MM.1S (cell line): Measurements from ENCODE around the gene ZNF598.

Source experiments
- DNase-seq: peaks from one replicate; pipeline ENCODE4 v3.0.0-alpha.2; 2015
- H2AFZ ChIP-seq: fragments of 300-600 bp; sonication (generic); 2 replicates; pipeline ENCODE4 v1.6.0; 2016; ENCODE audit warnings: antibody characterized with exemption, low read length
- H3F3A ChIP-seq: fragments of 300-600 bp; sonication (generic); 2 replicates; pipeline ENCODE4 v1.6.1; 2016; ENCODE audit warnings: mild to moderate bottlenecking, antibody characterized with exemption, low read length, moderate library complexity, mixed read lengths; ENCODE audit not compliant: insufficient read depth
- H3K27ac ChIP-seq: fragments of 300-600 bp; sonication (generic); 2 replicates; pipeline ENCODE4 v1.5.1; 2016; ENCODE audit warnings: mild to moderate bottlenecking, low read length
- H3K27me3 ChIP-seq: fragments of 300-600 bp; sonication (generic); replicated peaks from 2 replicates; pipeline ENCODE4 v1.6.0; 2016; ENCODE audit warnings: low read length; ENCODE audit not compliant: insufficient read depth
- H3K36me3 ChIP-seq: fragments of 300-600 bp; sonication (generic); replicated peaks from 2 replicates; pipeline ENCODE4 v1.6.1; 2016; ENCODE audit warnings: mild to moderate bottlenecking, low read length, mixed read lengths; ENCODE audit not compliant: insufficient read depth
- H3K4me1 ChIP-seq: fragments of 300-600 bp; sonication (generic); 2 replicates; pipeline ENCODE4 v1.6.1; 2016; ENCODE audit warnings: low read length, mixed read lengths
- H3K4me2 ChIP-seq: fragments of 300-600 bp; sonication (generic); 2 replicates; pipeline ENCODE4 v1.6.0; 2016; ENCODE audit warnings: low read depth, low read length
- H3K4me3 ChIP-seq: fragments of 300-600 bp; sonication (generic); 2 replicates; pipeline ENCODE4 v1.5.1; 2016; ENCODE audit warnings: low read length, mixed read lengths
- H3K79me2 ChIP-seq: fragments of 300-600 bp; sonication (generic); 2 replicates; pipeline ENCODE4 v1.6.1; 2016; ENCODE audit warnings: mixed run types, low read length, mixed read lengths
- H3K9ac ChIP-seq: fragments of 300-600 bp; sonication (generic); 2 replicates; pipeline ENCODE4 v1.6.1; 2016; ENCODE audit warnings: low read length, mixed read lengths
- H3K9me2 ChIP-seq: fragments of 300-600 bp; sonication (generic); replicated peaks from 2 replicates; pipeline ENCODE4 v1.6.1; 2016; ENCODE audit warnings: mild to moderate bottlenecking, low read length, mixed read lengths; ENCODE audit not compliant: insufficient read depth
- H3K9me3 ChIP-seq: fragments of 300-600 bp; sonication (generic); replicated peaks from 2 replicates; pipeline ENCODE4 v1.6.1; 2016; ENCODE audit warnings: mild to moderate bottlenecking, low read length, mixed read lengths; ENCODE audit not compliant: insufficient read depth
- H4K20me1 ChIP-seq: fragments of 300-600 bp; sonication (generic); 2 replicates; pipeline ENCODE4 v1.6.1; 2016; ENCODE audit warnings: mild to moderate bottlenecking, low read length, moderate library complexity, mixed read lengths; ENCODE audit not compliant: insufficient read depth
- EZH2 ChIP-seq: fragments of 300-600 bp; sonication (generic); optimal IDR thresholded peaks from 2 replicates; pipeline ENCODE3; 2017; ENCODE audit warnings: low read depth, mild to moderate bottlenecking, antibody characterized with exemption, low read length, mixed read lengths
- EZH2phosphoT487 ChIP-seq: fragments of 300-600 bp; sonication (generic); IDR thresholded peaks from 2 replicates; pipeline ENCODE4 v1.6.1; 2018; ENCODE audit warnings: antibody characterized with exemption, low read length
- TF ChIP-seq, protein P1 (sequence below): fragments of 300-600 bp; sonication (generic); IDR thresholded peaks from 2 replicates; pipeline ENCODE4 v1.5.1; 2016; ENCODE audit warnings: antibody characterized with exemption, low read length, mixed read lengths

ZNF598 gene

DNA sequence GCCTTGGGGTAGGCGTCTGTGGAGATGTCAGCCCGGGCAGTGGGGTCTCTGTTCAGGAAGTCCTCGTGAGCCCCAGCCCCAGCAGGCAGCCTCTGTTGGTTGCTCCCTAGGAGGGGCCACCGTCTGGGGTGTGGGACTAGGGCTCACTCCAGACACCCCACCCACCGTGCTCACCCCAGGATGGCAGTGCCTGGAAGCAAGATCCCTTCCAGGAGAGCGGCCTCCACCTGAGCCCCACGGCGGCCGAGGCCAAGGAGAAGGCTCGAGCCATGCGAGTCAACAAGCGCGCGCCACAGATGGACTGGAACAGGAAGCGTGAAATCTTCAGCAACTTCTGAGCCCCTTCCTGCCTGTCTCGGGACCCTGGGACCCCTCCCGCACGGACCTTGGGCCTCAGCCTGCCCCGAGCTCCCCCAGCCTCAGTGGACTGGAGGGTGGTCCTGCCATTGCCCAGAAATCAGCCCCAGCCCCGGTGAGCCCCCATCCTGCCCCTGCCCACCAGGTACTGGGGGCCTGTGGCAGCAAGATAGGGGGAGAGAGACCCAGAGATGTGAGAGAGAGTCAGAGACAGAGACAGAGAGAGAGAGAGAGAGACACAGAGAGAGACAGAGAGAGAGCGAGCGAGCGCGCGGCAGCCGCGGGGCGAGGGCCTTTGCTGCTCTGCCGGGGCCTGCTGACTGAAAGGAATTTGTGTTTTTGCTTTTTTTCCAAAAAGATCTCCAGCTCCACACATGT lies 28.2 kb upstream of the ZNF598 start:
- Histone ChIP-seq H2AFZ (no peak overlapping the region), H3K27me3 (peaks cover 26% of the 10 kb centered on the region), H3K27ac (no peak overlapping the region), H3K9me3 (no peaks in the 10 kb centered on the region), H4K20me1 (no peaks in the 10 kb centered on the region), H3K4me3 (no peak overlapping the region), H3K4me2 (no peak overlapping the region), H3F3A (no peaks in the 10 kb centered on the region), H3K4me1 (no peaks in the 10 kb centered on the region), H3K79me2 (no peaks in the 10 kb centered on the region), H3K36me3 (no peaks in the 10 kb centered on the region), H3K9me2 (no peaks in the 10 kb centered on the region), H3K9ac (no peak overlapping the region)
- TF ChIP-seq EZH2 (no peak), EZH2phosphoT487 (no peak)
- DNase-seq: no peak

DNA sequence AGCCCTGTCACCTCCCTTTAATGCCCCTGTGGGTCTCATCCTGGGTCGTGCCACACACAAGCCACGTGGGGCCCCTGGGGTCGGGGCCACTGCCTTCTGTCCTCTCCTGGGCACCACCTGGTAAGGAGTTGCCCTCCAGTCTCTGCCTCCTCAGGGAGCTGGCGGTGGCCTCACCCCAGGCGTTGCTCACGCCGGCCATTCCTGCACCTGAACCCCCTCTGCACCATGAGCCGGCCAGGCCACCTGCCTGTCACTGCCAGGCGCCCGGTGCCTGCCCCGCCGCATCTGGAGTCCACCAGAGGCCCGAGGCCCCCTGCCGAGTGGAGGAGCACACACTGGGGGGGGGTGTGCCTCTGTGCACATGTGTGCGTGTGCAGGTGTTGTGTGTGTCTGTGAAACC lies 27.5 kb upstream of the ZNF598 start:
- Histone ChIP-seq H3K27me3 (peaks cover 26% of the 10 kb centered on the region), H3K9me3 (no peaks in the 10 kb centered on the region), H3F3A (no peaks in the 10 kb centered on the region), H3K4me2 (no peak overlapping the region), H3K4me1 (no peaks in the 10 kb centered on the region), H2AFZ (no peak overlapping the region), H3K27ac (no peak overlapping the region), H4K20me1 (no peaks in the 10 kb centered on the region), H3K4me3 (no peak overlapping the region), H3K9me2 (no peaks in the 10 kb centered on the region), H3K36me3 (no peaks in the 10 kb centered on the region), H3K79me2 (no peaks in the 10 kb centered on the region), H3K9ac (no peak overlapping the region)
- no peak for TF ChIP-seq EZH2phosphoT487
- TF ChIP-seq EZH2: no peak
- TF ChIP-seq, protein P1, sequence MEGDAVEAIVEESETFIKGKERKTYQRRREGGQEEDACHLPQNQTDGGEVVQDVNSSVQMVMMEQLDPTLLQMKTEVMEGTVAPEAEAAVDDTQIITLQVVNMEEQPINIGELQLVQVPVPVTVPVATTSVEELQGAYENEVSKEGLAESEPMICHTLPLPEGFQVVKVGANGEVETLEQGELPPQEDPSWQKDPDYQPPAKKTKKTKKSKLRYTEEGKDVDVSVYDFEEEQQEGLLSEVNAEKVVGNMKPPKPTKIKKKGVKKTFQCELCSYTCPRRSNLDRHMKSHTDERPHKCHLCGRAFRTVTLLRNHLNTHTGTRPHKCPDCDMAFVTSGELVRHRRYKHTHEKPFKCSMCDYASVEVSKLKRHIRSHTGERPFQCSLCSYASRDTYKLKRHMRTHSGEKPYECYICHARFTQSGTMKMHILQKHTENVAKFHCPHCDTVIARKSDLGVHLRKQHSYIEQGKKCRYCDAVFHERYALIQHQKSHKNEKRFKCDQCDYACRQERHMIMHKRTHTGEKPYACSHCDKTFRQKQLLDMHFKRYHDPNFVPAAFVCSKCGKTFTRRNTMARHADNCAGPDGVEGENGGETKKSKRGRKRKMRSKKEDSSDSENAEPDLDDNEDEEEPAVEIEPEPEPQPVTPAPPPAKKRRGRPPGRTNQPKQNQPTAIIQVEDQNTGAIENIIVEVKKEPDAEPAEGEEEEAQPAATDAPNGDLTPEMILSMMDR: no peak
- no peak for DNase-seq

DNA sequence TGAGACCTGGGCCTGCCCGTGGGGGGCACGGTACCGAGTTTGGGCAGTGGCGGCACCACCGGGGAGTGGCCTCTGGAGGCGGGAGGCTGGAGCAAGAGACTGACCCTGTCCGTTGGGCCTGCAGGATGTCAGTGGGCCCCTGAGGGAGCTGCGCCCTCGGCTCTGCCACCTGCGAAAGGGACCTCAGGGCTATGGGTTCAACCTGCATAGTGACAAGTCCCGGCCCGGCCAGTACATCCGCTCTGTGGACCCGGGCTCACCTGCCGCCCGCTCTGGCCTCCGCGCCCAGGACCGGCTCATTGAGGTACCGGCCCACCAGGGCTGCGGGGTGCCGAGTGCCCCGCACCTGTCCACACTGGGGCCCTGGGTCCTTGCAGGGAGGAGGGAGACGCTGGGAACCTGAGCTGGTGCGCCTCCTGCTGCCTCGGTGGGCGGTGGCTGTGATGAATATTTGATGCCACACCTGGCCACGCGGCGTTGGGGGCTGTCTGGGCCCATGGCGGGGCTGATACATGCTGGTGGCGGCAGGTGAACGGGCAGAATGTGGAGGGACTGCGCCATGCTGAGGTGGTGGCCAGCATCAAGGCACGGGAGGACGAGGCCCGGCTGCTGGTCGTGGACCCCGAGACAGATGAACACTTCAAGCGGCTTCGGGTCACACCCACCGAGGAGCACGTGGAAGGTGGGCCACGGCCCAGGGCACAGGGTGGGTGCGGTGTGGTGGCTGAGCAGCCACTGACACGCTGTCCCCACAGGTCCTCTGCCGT lies 26.8 kb upstream of the ZNF598 start:
- DNase-seq: no peak
- no peaks in the 10 kb centered on the region for H4K20me1 ChIP-seq
- peaks cover 26% of the 10 kb centered on the region for H3K27me3 ChIP-seq
- no peaks in the 10 kb centered on the region for H3K9me2 ChIP-seq
- no peak overlapping the region for H3K27ac ChIP-seq
- no peak overlapping the region for H2AFZ ChIP-seq
- TF ChIP-seq, protein P1: no peak
- TF ChIP-seq EZH2phosphoT487: no peak
- TF ChIP-seq EZH2: no peak
- H3K79me2 ChIP-seq: no peaks in the 10 kb centered on the region
- no peak overlapping the region for H3K4me2 ChIP-seq
- H3K36me3 ChIP-seq: no peaks in the 10 kb centered on the region
- H3K4me3 ChIP-seq: no peak overlapping the region
- no peaks in the 10 kb centered on the region for H3K9me3 ChIP-seq
- no peak overlapping the region for H3K9ac ChIP-seq
- no peaks in the 10 kb centered on the region for H3F3A ChIP-seq
- H3K4me1 ChIP-seq: peaks cover 4% of the 10 kb centered on the region; the same call in 1 of the 2 replicates
